Panc1 (cell line): ENCODE results near the gene PRMT3. TPM values are rescaled to one million over a fixed set of nuclear protein-coding genes. Genes with fewer than 3 reads are reported as not detected.

ENCODE experiments used
- ATAC-seq: fragments of 200-7000 bp; cut with Tn5 transposase; 2 replicates; pipeline ENCODE4 v1.9.1; 2020; ENCODE audit warnings: mild to moderate bottlenecking, moderate library complexity
- BruUV-seq: library from RNA; stranded (reverse); fragments of 400-500 nt; replicated peaks from 2 replicates; lab custom pipeline; 2021; lab: Mats Ljungman, UMichigan
- CTCF ChIA-PET: fragments of 300-600 bp; sonication (Branson Sonifier 250); formaldehyde crosslinking; loops from one replicate; lab custom pipeline; 2022; ENCODE audit warnings: antibody characterized with exemption; lab: Charles Lee
- POLR2A ChIA-PET: fragments of 300-600 bp; sonication (Branson Sonifier 250); formaldehyde crosslinking; loops from one replicate; lab custom pipeline; 2022; ENCODE audit warnings: antibody characterized with exemption; lab: Charles Lee
- DNase-seq: peaks from one replicate; pipeline ENCODE4 v3.0.0-alpha.2; 2010; ENCODE audit warnings: low read depth, low spot score
- H3K27ac ChIP-seq: 2 replicates; pipeline ENCODE4 v1.5.1; 2011; ENCODE audit warnings: mild to moderate bottlenecking, low read length, inconsistent platforms
- H3K27me3 ChIP-seq: fragments of 200-500 bp; sonication (Bioruptor generic); 2 replicates; pipeline ENCODE4 v1.6.0; 2014; ENCODE audit warnings: low read length, inconsistent platforms; ENCODE audit not compliant: control insufficient read depth, insufficient read depth
- H3K36me3 ChIP-seq: fragments of 200-500 bp; sonication (Bioruptor generic); 2 replicates; pipeline ENCODE4 v1.5.1; 2014; ENCODE audit warnings: inconsistent platforms, mild to moderate bottlenecking, low read length, moderate library complexity; ENCODE audit not compliant: control insufficient read depth, insufficient read depth
- H3K4me1 ChIP-seq: 2 replicates; pipeline ENCODE4 v1.5.1; 2011; ENCODE audit warnings: inconsistent platforms, mild to moderate bottlenecking, low read length, moderate library complexity; ENCODE audit not compliant: control insufficient read depth, insufficient read depth
- H3K4me3 ChIP-seq, 2 experiments: 2 replicates each; pipeline ENCODE4 v1.5.1; 2011 to 2012; ENCODE audit warnings: low read depth in 2 of 2, low read length in 2 of 2, mild to moderate bottlenecking in 2 of 2, inconsistent platforms in 1 of 2, moderate library complexity in 1 of 2
- H3K9me3 ChIP-seq: fragments of 200-500 bp; sonication (Bioruptor generic); 2 replicates; pipeline ENCODE4 v1.5.1; 2014; ENCODE audit warnings: low read depth, mild to moderate bottlenecking, inconsistent platforms, low read length, moderate library complexity; ENCODE audit not compliant: control insufficient read depth, insufficient read depth
- CTCF ChIP-seq: fragments of 450-650 bp; IDR thresholded peaks from 2 replicates; pipeline ENCODE4 v1.5.1; 2017; ENCODE audit warnings: mild to moderate bottlenecking
- POLR2AphosphoS5 ChIP-seq: IDR thresholded peaks from 2 replicates; pipeline ENCODE4 v1.6.1; 2012; ENCODE audit warnings: mild to moderate bottlenecking, low read depth, low read length, moderate library complexity
- REST ChIP-seq, 2 experiments: IDR thresholded peaks; 2 replicates each; pipeline ENCODE4 v1.6.1; 2011 to 2012; ENCODE audit warnings: low read depth in 2 of 2, control low read depth in 1 of 2, low read length in 1 of 2, mild to moderate bottlenecking in 1 of 2, moderate library complexity in 1 of 2; ENCODE audit not compliant: insufficient read depth in 1 of 2
- SIN3A ChIP-seq: IDR thresholded peaks from 2 replicates; pipeline ENCODE4 v1.6.1; 2012; ENCODE audit warnings: low read depth, mild to moderate bottlenecking, low read length, moderate library complexity, borderline replicate concordance; ENCODE audit not compliant: insufficient read depth
- TCF7L2 ChIP-seq: IDR thresholded peaks from 2 replicates; pipeline ENCODE4 v1.6.1; 2011; ENCODE audit warnings: mild to moderate bottlenecking, low read depth, low read length, inconsistent platforms
- in situ Hi-C: cut with HindIII; loops from 2 replicates; pipeline ENCODE4 v1.10.0; 2016; ENCODE audit warnings: low sequenced_read_pairs, low pct_unique_long_range_greater_than_20kb
- intact Hi-C: fragments of 100-400 bp; cut with micrococcal nuclease; formaldehyde crosslinking; loops from one replicate; pipeline ENCODE4 v1.10.0; 2022; ENCODE audit not compliant: unreplicated experiment
- total RNA-seq: library from RNA; stranded (reverse); gene quantifications from one replicate; pipeline ENCODE4 v1.2.1, GENCODE V29; 2021; ENCODE audit not compliant: unreplicated experiment

The PRMT3 gene
- total RNA-seq, 1 experiment from 2014 or later = 31.2 TPM

GRCh38 chr11:20407344-20407743 lies 19.8 kb downstream of the PRMT3 start:
- BruUV-seq = no TSS peak
- H3K9me3 ChIP-seq = no peaks in the 10 kb centered on the region
- in situ Hi-C loops = no loop called here
- H3K36me3 ChIP-seq = peaks cover 41% of the 10 kb centered on the region
- CTCF ChIA-PET = no interaction called here
- intact Hi-C loops = no loop called here
- H3K27me3 ChIP-seq = no peaks in the 10 kb centered on the region
- H3K4me3 ChIP-seq = no peak overlapping the region
- H3K4me1 ChIP-seq = no peaks in the 10 kb centered on the region
- DNase-seq (no peak), ATAC-seq (no peak)
- TF ChIP-seq TCF7L2 (no peak), CTCF (no peak), SIN3A (no peak), REST (IDR thresholded peaks at IDR 0.05; ENCODE audit: insufficient read depth in 1 of 2, low read depth in 2 of 2, low read length in 1 of 2) (no peak), POLR2AphosphoS5 (no peak)
- H3K27ac ChIP-seq = no peak overlapping the region
- POLR2A ChIA-PET = no interaction called here

GRCh38 chr11:20415432-20415831 lies 27.9 kb downstream of the PRMT3 start:
- intact Hi-C loops = no loop called here
- ATAC-seq (no peak), DNase-seq (no peak)
- Histone ChIP-seq H3K27me3 (no peaks in the 10 kb centered on the region), H3K4me1 (no peaks in the 10 kb centered on the region), H3K27ac (no peak overlapping the region), H3K4me3 (no peak overlapping the region), H3K9me3 (no peaks in the 10 kb centered on the region), H3K36me3 (peaks cover 21% of the 10 kb centered on the region)
- POLR2A ChIA-PET = no interaction called here
- TF ChIP-seq SIN3A = no peak
- no peak for TF ChIP-seq POLR2AphosphoS5
- TF ChIP-seq TCF7L2 = no peak
- TF ChIP-seq CTCF = no peak
- in situ Hi-C loops = no loop called here
- CTCF ChIA-PET = no interaction called here
- no TSS peak for BruUV-seq
